Endothelial cell of umbilical vein (primary cell): ENCODE measurements around the gene PLSCR2. TPM values are rescaled to one million over a fixed set of nuclear protein-coding genes. Genes with fewer than 3 reads are reported as not detected.

ENCODE experiments used
- BruUV-seq: library from RNA; stranded (reverse); fragments of 400-500 nt; replicated peaks from 2 replicates; lab custom pipeline; 2021; lab: Mats Ljungman, UMichigan
- CTCF ChIA-PET: fragments of 300-600, 350-600 bp; sonication (Branson Sonifier 250); formaldehyde crosslinking; loops from one replicate; lab custom pipeline; 2021; ENCODE audit warnings: antibody characterized with exemption, inconsistent platforms; lab: Charles Lee
- POLR2A ChIA-PET: fragments of 300-600, 350-600 bp; sonication (Branson Sonifier 250); formaldehyde crosslinking; loops from one replicate; lab custom pipeline; 2021; ENCODE audit warnings: antibody characterized with exemption, inconsistent platforms; lab: Charles Lee
- DNase-seq: peaks from one replicate; pipeline ENCODE4 v3.0.0-alpha.2; 2011; ENCODE audit warnings: low read depth, low spot score
- FAIRE-seq: peaks from 2 replicates; lab custom pipeline; 2011; peaks lifted over from hg19 to GRCh38; lab: Jason Lieb, UNC
- H2AFZ ChIP-seq: 2 replicates; pipeline ENCODE4 v1.6.0; 2012; ENCODE audit warnings: low read depth, low read length, control low read depth, inconsistent platforms
- H3K27ac ChIP-seq: 2 replicates; pipeline ENCODE4 v1.5.1; 2011; ENCODE audit warnings: low read depth, mild to moderate bottlenecking, control low read depth, low read length, moderate library complexity; ENCODE audit not compliant: insufficient read depth
- H3K27me3 ChIP-seq, 2 experiments: 2 replicates each; pipeline versions ENCODE4 v1.6.0 to v1.6.1; 2011; ENCODE audit warnings: low read length in 2 of 2, mixed read lengths in 1 of 2; ENCODE audit not compliant: control insufficient read depth in 2 of 2, insufficient read depth in 2 of 2
- H3K36me3 ChIP-seq, 2 experiments: 2 replicates in 1 of 2; 3 replicates in 1 of 2; pipeline ENCODE4 v1.5.1; 2011; ENCODE audit warnings: low read length in 2 of 2, mild to moderate bottlenecking in 1 of 2, moderate library complexity in 1 of 2; ENCODE audit not compliant: control insufficient read depth in 2 of 2, insufficient read depth in 2 of 2; ENCODE audit errors: extremely low read depth in 1 of 2
- H3K4me1 ChIP-seq: 3 replicates; pipeline ENCODE4 v1.5.1; 2011; ENCODE audit warnings: mild to moderate bottlenecking, low read length; ENCODE audit not compliant: control insufficient read depth, insufficient read depth; ENCODE audit errors: extremely low read depth
- H3K4me2 ChIP-seq: 2 replicates; pipeline ENCODE4 v1.6.1; 2011; ENCODE audit warnings: low read length, control low read depth, mixed read lengths; ENCODE audit not compliant: insufficient read depth
- H3K4me3 ChIP-seq, 3 experiments: fragments of 200-600 bp in 1 of 3; sonication (generic), shearing (Covaris generic) in 1 of 3; replicated peaks in 1 of 3; 2 replicates each; pipeline ENCODE4 v1.5.1; 2011 to 2016; ENCODE audit warnings: control low read depth in 3 of 3, low read length in 3 of 3, mild to moderate bottlenecking in 2 of 3, inconsistent platforms in 1 of 3, low read depth in 1 of 3, moderate library complexity in 1 of 3; ENCODE audit not compliant: insufficient read depth in 1 of 3
- H3K79me2 ChIP-seq: 2 replicates; pipeline ENCODE4 v1.6.0; 2012; ENCODE audit warnings: low read length, inconsistent platforms; ENCODE audit not compliant: control insufficient read depth, insufficient read depth
- H3K9ac ChIP-seq: replicated peaks from 2 replicates; pipeline ENCODE3; 2011; ENCODE audit warnings: low read length, control low read depth; ENCODE audit not compliant: insufficient read depth; ENCODE audit errors: extremely low read depth
- H3K9me1 ChIP-seq: replicated peaks from 3 replicates; pipeline ENCODE4 v1.6.0; 2011; ENCODE audit warnings: mild to moderate bottlenecking, low read length; ENCODE audit not compliant: control insufficient read depth, insufficient read depth; ENCODE audit errors: extremely low read depth
- H3K9me3 ChIP-seq: replicated peaks from 2 replicates; pipeline ENCODE4 v1.5.1; 2012; ENCODE audit warnings: low read length, inconsistent platforms; ENCODE audit not compliant: control insufficient read depth, insufficient read depth
- H4K20me1 ChIP-seq: replicated peaks from 2 replicates; pipeline ENCODE3; 2011; ENCODE audit warnings: mild to moderate bottlenecking, low read length; ENCODE audit not compliant: control insufficient read depth, insufficient read depth; ENCODE audit errors: extremely low read depth
- EZH2 ChIP-seq: IDR thresholded peaks from 2 replicates; pipeline ENCODE4 v1.6.1; 2012; ENCODE audit warnings: borderline replicate concordance, low read depth, mild to moderate bottlenecking, moderate library complexity, low read length, inconsistent platforms; ENCODE audit not compliant: severe bottlenecking
- GATA2 ChIP-seq: IDR thresholded peaks from 2 replicates; pipeline ENCODE4 v1.7.0; 2011; ENCODE audit warnings: low read depth, mild to moderate bottlenecking, moderate library complexity, mixed read lengths, low read length; ENCODE audit not compliant: insufficient read length, insufficient read depth
- JUN ChIP-seq: IDR thresholded peaks from 2 replicates; pipeline ENCODE4 v1.6.1; 2011; ENCODE audit warnings: borderline replicate concordance, low read depth; ENCODE audit not compliant: insufficient read length, insufficient read depth
- MAX ChIP-seq: IDR thresholded peaks from 2 replicates; pipeline ENCODE4 v1.6.1; 2011; ENCODE audit not compliant: insufficient read depth, insufficient read length
- POLR2A ChIP-seq: IDR thresholded peaks from 2 replicates; pipeline ENCODE4 v1.6.1; 2012; ENCODE audit warnings: low read depth, mild to moderate bottlenecking, control low read depth, low read length
- POLR2AphosphoS5 ChIP-seq: IDR thresholded peaks from 2 replicates; pipeline ENCODE4 v1.6.1; 2012; ENCODE audit warnings: low read depth, mild to moderate bottlenecking, control low read depth, low read length, moderate library complexity; ENCODE audit not compliant: insufficient read depth
- dilution Hi-C: fragments of 300-500 bp; cut with MboI; formaldehyde crosslinking; loops from one replicate; pipeline ENCODE4 v1.15.0; 2019; ENCODE audit warnings: low sequenced_read_pairs; ENCODE audit not compliant: extremely low pct_ligation_motif_present
- intact Hi-C: fragments of 100-400 bp; cut with micrococcal nuclease; formaldehyde crosslinking; loops from one replicate; pipeline ENCODE4 v1.10.0; 2022
- polyA plus RNA-seq, 4 experiments: library from polyadenylated mRNA; depleted of rRNA in 3 of 4; stranded (reverse) in 3 of 4; unstranded in 1 of 4; fragments of >200 nt; gene quantifications; 2 replicates each; pipeline versions ENCODE4 v1.2.1 to v1.2.3, GENCODE V29; 2011 to 2012; ENCODE audit warnings: missing spikeins in 1 of 4
- total RNA-seq: library from RNA; stranded (reverse); gene quantifications from 2 replicates; pipeline ENCODE4 v1.2.3, GENCODE V29; 2021

The PLSCR2 gene
- total and polyA plus RNA-seq, 2 donors (not counting 3 experiments of a cell fraction or from before 2014, with no cell fraction given) = not detected

DNA sequence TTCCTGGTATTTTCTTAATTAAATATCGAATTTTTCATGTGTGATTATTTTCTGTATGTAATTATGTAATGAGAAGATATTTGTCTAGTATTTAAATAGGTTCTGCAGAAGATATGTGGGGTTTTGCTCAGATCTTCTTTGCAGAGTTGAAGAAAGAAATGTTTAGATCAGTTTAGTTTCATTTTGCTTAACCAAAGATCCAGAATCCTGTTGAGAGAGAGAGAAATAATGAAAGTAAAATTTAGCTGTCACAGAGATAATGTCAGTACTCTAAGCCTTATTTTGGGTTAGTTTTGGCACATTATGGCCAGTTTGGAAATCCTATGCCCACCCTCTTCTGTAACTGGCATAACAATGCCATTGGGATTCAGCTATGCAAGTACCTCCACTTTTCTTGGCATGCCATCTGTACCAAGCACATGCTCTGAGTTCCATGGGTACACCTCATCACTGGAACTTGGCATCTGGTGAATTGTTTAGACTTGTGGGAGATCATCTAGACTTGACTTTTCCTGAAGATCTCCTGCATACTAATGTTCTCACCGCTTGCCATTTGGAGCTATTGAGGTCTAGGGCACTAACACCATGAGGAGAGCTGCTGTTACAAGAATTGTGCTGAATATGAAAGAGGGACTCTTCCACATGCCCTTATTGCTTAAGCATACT, 44.2 kb upstream of the PLSCR2 start:
- CTCF ChIA-PET = no interaction called here
- FAIRE-seq (no peak), DNase-seq (no peak)
- Histone ChIP-seq H3K79me2 (no peaks in the 10 kb centered on the region), H3K4me2 (no peak overlapping the region), H3K9ac (no peak overlapping the region), H3K4me3 (no peak overlapping the region), H3K27ac (no peak overlapping the region), H3K4me1 (no peaks in the 10 kb centered on the region), H2AFZ (no peak overlapping the region), H4K20me1 (no peaks in the 10 kb centered on the region), H3K27me3 (no peaks in the 10 kb centered on the region), H3K9me1 (no peaks in the 10 kb centered on the region), H3K9me3 (no peaks in the 10 kb centered on the region), H3K36me3 (peaks cover 4 to 5% of the 10 kb centered on the region in 2 experiments)
- dilution Hi-C loops = no loop called here
- intact Hi-C loops = no loop called here
- TF ChIP-seq GATA2 (no peak), POLR2AphosphoS5 (no peak), JUN (no peak), POLR2A (no peak), EZH2 (no peak), MAX (no peak)
- no TSS peak for BruUV-seq
- POLR2A ChIA-PET = no interaction called here
